ENCODE results near the gene KRTAP10-2.
"Not testable (repeated sequence)": the region's sequence is repeated elsewhere in the genome, so short reads cannot be mapped to it uniquely, and the experiment has no call there.

KRTAP10-2 gene, protein sequence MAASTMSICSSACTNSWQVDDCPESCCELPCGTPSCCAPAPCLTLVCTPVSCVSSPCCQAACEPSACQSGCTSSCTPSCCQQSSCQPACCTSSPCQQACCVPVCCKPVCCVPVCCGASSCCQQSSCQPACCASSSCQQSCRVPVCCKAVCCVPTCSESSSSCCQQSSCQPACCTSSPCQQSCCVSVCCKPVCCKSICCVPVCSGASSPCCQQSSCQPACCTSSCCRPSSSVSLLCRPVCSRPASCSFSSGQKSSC

DNA sequence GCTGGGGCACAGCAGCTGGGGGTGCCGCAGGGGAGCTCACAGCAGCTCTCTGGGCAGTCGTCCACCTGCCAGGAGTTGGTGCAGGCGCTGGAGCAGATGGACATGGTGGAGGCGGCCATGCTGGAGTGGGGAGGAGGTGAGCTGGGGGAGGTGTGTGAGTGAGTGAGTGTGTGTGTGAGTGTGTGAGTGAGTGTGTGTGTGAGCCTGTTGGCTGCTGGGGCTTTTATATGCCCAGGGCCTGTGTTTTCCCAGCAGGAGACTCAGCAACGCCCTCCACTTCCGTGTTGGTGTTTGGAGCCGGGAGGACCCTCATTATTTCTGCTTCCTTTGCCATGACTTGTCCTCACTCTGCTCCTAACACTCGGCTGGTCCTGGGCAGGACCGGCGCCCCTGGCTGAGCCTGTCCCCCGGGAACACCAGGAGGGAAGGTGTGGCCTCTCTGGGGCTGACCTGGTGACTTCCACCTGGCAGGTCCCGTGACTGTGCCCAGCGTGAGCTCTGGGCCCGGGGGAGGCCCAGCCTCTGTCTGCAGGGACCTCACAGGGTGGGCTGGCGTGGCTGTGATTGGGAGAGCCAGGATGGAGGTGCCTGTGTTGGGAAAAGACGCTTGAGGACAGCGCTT lies at the start of gene KRTAP10-2:
TSS of gene KRTAP10-2 (minus strand) at position 166 of the 622 bp plus-strand sequence. CDS start at position 119, 47 bp downstream.
- DNase-seq, result no peak

DNA sequence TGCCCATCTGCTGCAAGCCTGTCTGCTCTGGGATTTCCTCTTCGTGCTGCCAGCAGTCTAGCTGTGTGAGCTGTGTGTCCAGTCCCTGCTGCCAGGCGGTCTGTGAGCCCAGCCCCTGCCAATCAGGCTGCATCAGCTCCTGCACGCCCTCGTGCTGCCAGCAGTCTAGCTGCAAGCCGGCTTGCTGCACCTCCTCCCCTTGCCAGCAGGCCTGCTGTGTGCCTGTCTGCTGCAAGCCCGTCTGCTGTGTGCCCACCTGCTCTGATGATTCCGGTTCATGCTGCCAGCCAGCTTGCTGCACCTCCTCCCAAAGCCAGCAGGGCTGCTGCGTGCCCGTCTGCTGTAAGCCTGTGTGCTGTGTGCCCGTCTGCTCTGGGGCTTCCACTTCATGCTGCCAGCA lies 49.8 kb upstream of the KRTAP10-2 start:
- DNase-seq, result not testable (repeated sequence)

DNA sequence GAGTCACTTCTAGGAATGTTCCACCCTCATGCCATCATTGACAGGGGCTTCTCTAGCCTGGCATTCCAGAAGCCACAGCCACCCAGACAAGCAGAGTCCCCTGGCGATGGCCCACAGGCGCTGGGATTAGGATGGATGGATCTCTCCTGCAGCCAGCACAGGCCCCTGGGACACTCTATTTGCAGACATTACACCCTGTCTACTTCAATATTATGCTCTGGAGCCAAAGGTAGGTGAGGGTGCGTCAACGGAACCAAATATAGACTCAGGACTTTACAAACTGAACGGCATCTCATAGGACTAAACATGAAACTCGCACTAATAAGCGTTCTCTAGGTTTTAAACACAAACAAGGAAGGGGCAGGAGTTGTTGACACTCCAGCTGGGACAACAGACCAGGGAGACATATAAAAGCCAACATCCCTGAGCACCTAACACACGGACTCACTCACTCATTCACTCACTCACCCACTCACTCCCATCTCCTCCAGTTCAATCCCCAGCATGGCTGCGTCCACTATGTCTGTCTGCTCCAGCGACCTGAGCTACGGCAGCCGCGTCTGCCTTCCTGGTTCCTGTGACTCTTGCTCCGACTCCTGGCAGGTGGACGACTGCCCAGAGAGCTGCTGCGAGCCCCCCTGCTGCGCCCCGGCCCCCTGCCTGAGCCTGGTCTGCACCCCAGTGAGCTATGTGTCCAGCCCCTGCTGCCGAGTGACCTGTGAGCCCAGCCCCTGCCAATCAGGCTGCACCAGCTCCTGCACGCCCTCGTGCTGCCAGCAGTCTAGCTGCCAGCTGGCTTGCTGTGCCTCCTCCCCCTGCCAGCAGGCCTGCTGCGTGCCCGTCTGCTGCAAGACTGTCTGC lies 49.0 kb upstream of the KRTAP10-2 start, which contains the start of gene KRTAP10-7:
TSS of gene KRTAP10-7 (plus strand) at position 480 of the 861 bp plus-strand sequence. CDS start at position 505, 25 bp downstream.
- DNase-seq, result not testable (repeated sequence)

DNA sequence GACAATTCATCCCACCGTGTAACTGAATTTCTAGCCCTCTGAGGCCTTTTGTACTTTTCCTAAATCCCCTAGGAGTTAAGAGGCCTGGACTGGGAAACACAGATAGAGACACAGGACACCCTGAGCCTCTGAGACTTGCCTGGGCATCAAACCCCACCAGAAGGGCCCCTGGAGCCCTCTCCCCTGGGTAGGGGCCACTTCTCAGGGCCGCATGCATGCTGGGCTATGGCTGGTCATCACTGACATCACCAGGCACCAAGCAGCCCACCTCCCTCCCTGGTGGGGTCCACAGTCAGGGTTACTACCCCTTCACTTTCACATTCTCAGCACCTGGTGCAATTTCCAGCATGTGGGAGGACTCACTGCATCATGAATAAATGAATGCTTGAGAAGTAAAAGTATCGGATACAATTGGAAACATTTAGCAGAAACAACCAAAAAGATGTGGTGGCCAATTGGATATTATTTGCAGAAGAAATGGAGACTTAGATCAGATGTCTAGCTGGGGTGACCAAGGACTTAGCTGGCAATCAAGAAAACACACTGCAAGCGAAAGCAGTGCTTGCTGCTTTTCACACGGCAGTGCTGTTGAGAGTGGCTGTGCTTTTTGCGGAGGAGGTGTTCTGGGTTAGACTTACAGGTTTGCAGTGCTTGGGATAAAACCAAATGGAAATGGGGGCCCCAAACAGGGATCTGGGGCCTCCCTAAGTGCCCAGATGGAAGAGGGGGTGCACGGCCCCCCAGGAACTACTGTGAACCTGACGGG lies 48.1 kb upstream of the KRTAP10-2 start:
- no peak for DNase-seq

DNA sequence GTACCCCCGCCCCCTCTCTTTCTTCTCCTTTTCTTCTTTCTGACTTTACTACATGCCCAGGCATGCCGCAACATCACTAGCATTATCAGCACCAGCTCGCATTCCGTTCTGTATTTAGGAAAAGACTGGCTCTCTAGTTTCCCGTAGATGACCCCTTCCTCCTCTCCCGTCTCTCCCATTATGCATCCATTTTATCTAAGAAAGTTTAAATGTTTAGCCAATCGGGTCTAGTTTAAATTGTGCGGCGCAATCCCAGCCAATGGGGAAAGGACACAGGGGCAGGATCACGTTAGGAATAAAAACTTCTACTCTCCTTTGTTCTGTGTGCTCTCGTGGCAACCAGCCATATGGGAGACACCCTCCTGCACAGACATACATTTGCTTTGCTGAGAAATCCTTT lies 46.8 kb upstream of the KRTAP10-2 start:
- DNase-seq, result no peak

DNA sequence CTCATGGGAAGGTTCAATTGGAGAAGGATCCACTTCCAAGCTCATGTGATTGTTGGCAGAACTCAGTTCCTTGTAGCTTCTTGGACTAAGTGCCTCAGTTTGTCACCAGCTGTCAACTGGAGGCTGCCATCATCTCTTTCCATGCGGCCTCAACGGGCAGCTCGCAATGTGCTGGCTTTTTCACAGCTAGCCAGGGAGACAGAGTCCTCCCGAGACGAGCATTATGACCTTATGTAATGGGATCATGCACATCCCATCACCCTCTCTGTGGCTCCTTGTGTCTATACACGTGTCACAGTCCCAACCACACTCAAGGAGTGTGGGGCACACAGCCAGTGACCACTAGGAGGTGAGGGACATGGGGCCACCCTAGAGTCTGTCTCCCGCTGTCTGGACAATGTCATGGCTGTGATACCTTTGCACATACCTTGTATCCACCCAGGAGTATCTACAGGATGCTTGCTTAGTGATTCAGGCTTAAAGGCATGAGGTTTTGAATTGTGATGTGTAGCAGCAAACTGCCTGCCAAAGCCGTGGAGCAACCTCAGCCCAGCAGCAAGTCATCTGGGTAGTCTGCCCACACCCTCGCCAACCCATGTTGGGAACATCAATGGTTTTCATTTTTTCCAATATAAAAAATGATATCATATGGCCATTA lies 44.9 kb upstream of the KRTAP10-2 start:
- no peak for DNase-seq

DNA sequence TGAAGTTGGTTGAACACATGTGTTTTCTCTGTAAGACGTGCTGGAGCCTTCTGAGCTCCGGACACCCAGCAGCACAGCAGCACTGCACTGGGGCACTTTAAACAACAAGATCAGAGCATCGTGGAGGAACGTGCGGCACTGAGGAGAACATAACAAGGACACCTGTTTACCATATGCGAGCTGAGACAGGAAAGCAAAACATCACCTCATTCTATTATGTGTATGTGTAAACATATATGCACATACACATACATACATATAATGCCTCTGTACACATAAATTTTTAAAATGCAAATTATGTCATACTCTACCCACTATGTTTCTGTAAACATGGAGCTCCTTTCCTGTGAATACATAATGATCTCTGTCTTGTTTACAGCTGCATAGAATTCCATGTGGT lies 44.2 kb upstream of the KRTAP10-2 start:
- no peak for DNase-seq

DNA sequence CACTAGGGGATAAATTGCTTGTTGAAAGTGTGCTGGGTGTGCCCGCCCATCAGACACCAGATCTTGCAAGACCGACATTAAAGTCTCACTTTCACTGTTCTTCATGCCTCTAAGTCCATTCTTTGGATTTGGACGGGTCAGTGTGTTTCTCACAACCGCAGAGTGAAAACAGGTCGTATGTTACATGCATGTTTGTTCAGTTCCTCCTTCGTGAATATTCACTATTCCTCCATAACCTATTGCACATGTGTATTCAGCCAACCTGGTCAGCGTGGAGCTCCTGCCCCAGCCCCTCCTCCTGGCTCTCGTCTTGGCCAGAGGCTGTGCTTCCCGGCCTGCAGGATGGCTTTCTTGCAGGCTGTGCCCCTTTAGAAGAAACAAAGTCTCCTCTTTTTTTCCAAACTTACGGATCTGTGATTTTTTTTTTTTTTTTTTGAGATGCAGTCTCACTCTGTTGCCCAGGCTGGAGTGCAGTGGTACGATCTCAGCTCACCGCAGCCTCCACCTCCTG lies 43.2 kb upstream of the KRTAP10-2 start:
- no peak for DNase-seq

DNA sequence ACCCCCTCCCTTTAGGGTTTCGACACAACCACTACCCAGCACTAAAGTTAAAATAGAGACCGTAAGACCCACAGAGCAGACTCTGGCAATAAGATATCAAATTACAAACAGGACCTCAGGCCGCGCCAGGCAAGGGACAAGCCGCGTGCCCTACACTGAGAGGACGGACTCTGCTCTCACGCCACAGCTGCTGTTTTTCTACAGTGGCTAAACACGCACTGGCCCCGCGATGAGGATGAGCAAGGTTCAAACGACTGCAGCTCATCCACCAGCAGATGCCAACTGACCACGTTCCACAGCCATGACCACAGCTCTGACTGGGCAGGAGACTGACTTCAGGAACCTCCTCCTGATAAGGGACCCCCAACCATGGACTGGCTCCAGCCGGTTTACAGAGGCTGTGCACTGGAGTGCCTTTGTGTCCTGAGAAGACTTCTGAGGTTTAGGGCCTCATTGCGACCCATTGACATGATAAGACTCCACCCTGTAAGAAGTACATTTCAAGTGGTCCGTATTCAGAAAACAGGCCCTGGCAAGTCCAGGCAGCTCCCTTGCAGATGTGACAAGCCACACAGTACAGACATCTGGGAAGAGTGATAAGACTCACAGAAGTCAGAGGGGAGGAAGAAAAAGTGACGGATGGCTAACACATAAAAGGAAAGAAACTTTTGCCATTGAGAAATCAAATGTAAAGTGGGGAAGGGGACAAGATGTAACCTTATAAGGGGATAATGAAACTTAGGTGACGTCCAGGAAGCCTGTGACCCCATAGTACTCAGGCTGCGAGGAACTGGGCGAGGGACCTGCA lies 42.5 kb upstream of the KRTAP10-2 start:
- DNase-seq, result no peak

DNA sequence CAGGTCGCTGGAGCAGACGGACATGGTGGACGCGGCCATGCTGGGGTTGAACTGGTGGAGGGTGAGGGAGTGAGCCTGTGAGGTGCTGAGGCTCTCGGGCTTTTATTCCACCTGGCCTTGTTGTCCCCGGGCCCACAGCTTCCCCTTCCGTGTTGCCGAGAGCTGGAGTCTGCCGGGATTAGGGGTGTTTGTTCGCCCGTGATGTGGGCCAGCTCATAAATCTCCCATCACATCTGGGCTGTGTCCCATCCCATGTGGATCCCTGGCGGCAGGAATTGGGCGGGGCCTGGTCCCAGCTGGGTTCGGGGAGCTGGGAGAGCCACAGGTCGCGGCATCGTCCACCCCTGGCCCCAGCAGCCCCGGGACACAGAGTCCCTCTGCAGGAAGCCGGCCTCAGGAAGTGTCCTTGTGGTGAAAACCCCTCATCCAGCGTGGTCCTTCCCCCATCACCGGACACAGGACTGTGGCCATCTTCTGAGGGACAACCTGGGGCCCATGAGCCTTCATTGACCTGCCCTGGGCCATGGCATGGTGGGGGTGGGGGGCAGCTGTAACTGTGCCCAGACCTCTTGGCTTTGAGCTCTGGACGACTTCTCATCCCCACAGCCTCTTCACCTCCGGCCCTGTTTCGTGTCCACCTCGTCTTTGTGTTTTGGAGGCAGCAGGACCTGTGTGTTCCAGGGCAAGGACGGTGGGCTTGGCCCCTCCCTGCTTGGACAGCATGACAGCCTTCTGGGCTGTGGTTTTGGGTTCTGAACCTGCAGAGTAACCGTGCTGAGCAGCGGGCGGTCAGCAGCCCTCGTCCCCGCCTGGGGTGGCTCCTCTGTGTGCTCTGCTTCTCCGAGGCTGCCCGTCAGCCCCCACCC lies 41.4 kb upstream of the KRTAP10-2 start, which contains the start of gene KRTAP10-6:
TSS of gene KRTAP10-6 (minus strand) at position 60 of the 866 bp plus-strand sequence. CDS start at position 39, 21 bp downstream.
- no peak for DNase-seq

DNA sequence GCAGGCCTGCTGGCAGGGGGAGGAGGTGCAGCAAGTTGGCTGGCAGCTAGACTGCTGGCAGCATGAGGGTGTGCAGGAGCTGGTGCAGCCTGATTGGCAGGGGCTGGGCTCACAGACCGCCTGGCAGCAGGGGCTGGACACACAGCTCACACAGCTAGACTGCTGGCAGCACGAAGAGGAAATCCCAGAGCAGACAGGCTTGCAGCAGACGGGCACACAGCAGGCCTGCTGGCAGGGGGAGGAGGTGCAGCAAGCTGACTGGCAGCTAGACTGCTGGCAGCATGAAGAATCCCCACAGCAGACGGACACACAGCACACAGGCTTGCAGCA lies 40.5 kb upstream of the KRTAP10-2 start:
- not testable (repeated sequence) for DNase-seq

DNA sequence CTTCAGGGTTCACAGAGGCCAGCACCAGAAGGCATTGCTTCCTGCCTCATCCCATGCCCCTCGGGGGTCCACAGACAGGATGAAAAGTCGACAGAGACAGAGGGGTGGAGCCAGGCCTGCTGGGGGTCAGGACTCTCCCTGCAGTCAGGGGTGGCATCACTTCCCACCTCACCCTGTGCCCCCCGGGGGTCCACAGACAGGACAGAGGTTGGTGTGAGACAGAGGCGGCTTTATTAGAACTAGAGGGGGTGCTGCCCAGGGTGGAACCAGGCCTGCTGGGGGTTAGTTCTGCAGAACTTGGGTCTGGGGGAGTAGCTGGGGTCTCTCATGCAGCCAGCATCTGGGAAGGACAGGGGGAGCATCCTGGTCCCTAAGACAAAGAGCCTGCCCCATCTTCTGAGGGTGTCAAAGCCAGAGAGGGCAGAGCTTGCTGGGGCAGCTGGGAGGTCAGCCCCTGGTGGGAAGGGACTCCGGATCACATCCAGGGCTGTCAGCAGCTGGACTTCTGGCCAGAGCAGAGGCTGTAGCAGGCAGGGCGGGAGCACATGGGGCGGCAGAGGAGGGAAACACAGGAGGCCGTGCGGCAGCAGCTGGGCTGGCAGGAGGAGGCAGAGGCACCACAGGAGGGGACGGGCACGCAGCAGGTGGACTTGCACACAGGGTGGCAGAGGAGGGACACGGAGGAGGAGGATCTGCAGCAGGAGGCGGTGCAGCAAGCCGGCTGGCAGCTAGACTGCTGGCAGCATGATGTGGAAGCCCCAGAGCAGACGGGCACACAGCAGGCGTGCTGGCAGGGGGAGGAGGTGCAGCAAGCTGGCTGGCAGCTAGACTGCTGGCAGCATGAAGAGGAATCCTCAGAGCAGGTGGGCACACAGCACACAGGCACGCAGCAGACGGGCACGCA lies 39.8 kb upstream of the KRTAP10-2 start:
- DNase-seq, result not testable (repeated sequence)

DNA sequence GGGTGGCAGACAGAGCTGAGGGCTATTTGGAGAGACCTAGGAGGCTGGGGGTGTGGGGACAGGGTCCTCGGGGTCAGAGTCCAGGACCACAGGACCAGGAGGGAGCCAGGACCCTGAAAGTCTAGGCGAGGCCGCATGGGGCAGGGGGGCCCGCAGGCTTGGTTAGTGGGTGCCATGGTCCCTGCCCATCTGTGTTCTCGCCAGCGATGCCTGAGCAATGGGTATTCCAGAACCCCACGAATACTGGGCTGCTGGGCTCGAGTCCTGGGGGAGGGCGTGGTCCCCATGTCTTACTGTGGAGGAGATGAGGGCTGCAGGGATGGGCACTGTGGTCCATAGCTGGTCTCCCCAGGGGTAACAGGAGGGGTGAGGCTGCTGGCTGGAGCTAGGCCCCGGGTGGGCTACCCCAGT lies 39.0 kb upstream of the KRTAP10-2 start:
- no peak for DNase-seq

DNA sequence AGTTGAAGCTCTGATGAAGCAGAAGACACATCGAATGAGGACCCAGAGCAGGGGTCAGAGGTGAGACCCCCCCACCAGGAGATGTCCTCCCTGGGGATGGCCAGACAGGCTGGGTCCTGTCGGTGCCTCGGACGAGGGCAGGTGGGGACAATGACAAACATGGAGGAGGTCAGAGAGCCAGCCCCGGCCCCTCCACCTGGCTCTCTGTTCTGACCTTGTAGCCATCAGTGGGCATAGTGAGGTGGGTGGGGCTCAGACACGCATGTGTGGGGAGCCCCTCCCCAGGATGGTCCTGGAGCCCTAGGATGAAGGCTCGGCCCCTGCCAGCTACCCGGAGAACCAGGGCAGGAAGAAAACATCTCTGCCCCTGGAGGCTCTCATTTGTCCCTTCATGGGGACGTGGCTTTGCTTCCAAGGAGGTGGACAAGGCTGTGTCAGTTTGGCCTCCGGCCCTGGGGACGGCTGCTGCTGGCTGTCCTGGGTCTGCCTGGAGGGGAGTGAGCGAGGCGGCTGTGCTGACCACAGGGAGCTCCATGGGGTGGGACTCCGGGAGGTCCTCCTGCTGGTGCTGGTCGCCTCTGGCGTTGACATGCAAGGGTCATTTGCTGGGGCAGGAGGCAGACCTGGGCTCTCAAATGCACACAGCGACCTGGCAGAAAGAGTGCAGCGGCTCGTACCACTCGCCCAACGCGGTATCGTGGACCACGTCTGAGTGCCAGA lies 38.4 kb upstream of the KRTAP10-2 start:
- no peak for DNase-seq

DNA sequence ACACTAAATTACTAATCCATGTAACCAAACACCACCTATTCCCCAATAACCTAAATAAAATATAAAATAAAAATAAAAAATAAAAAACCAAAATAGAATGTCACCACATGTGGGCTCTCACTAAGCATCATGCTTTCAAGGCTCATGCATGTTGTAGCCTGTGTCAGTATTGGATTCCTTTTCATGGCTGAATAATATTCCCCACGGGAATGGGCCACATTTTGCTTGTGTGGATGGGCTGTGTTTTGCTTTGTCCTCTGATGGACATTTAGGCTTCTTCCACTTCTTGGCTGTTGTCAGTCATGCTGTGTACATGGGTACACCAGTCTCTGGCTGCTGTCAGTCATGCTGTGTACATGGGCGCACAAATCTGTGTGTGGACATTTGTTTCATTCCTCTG lies 37.8 kb upstream of the KRTAP10-2 start:
- DNase-seq, result no peak

DNA sequence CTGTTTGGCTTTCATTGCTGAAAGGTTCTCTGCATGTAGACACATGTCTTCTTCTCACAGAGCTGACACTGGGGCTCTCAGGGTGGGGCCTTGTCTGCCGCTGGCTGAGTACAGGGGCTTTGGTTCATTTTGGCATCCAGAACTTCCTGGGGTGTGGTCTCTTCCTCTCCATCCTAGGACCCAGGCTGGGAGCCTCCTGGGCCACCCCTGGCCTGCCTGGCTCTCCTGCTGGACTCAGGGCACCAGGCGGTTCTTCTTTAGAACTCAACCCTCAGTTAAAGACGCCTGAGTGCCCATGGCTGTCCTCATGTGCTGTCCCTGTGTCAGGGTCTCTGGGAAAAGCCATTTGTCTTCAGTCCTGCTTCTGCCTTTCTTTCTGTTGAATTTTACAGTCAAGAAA lies 34.6 kb upstream of the KRTAP10-2 start:
- no peak for DNase-seq

DNA sequence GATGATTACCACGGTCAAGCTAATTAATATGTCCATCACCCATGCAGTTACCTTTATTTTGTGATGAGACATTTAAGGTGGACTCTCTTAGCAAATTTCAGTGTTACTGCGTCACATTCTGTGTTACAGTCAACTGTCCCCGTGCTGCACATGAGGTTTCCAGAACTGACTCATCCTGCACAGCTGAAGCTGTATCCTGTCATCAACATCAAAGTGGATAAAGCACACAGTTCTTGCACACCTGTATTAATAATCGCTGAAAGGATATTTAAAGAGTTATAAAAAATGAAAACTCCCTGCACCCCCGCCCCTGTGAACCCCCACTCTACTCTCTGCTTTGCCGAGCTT lies 32.5 kb upstream of the KRTAP10-2 start:
- peak; percentile 30 for DNase-seq

DNA sequence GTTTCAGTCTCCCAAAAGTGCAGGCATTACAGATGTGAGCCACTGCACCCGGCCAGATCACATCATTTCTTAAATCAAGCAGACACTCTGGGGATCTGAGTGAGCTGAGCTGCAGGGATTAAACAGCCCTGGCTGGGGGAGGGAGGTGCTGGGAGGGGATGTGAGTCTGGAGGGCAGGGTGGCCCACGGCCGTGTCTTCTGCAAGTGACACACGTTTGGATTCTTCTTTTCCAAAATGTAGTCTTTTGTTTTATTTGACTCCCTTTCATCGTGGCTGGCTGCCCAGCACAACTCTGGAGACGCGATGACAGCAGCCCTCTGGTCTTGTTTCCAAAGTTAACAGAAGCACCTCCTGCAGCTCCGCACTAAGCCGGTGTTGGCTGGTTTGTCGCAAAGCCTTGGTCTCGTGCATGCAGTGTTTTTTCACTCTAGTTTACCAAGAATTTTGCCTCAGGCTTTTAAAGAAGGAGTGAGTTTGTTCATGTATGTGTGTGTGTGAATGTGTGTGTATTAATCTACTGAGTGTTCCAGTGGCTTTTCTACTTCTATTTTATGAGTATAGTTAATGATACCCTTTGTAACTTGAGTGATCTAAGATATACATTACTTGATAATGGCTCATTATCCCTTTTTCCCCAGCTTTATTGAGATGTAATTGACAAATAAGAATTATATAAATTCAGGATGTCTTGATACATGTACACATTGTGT lies 31.9 kb upstream of the KRTAP10-2 start:
- DNase-seq, result no peak
